CD4-positive, CD25-positive, alpha-beta regulatory T cell (primary cell): ENCODE measurements around the gene MAPT. TPM values are rescaled to one million over a fixed set of nuclear protein-coding genes. Genes with fewer than 3 reads are reported as not detected.
A peak's percentile ranks its signal among the peaks of the same experiment; 100 is the strongest.

ENCODE experiments used
- ATAC-seq, 2 donors: fragments of 150-1000 bp; cut with Tn5 transposase; one replicate each; pipeline ENCODE4 v1.10.0; 2021; ENCODE audit warnings: low read depth in 2 of 2, moderate number of reproducible peaks in 2 of 2, moderate library complexity in 1 of 2
- DNase-seq, 3 donors: peaks; one replicate each; pipeline versions ENCODE4 v3.0.0 to v3.0.0-alpha.2; 2012 to 2022; ENCODE audit warnings: mixed read lengths in 1 of 3
- H3K27ac ChIP-seq: one replicate; pipeline ENCODE4 v1.7.0; 2013; ENCODE audit warnings: mild to moderate bottlenecking, low read length; ENCODE audit not compliant: insufficient read depth, poor library complexity, severe bottlenecking
- H3K27me3 ChIP-seq: one replicate; pipeline ENCODE4 v1.7.0; 2013; ENCODE audit warnings: low read length; ENCODE audit not compliant: control insufficient read depth, insufficient read depth
- H3K36me3 ChIP-seq: one replicate; pipeline ENCODE4 v1.7.0; 2013; ENCODE audit warnings: mild to moderate bottlenecking, low read length, moderate library complexity; ENCODE audit not compliant: control insufficient read depth, insufficient read depth
- H3K4me1 ChIP-seq: 2 replicates; pipeline ENCODE4 v1.7.0; 2013; ENCODE audit warnings: mild to moderate bottlenecking, low read length; ENCODE audit not compliant: insufficient read depth, control insufficient read depth, poor library complexity, severe bottlenecking
- H3K4me3 ChIP-seq: one replicate; pipeline ENCODE4 v1.7.0; 2013; ENCODE audit warnings: low read depth, mild to moderate bottlenecking, low read length, moderate library complexity
- H3K9me3 ChIP-seq, 2 experiments: 1 replicate in 1 of 2; 2 replicates in 1 of 2; pipeline ENCODE4 v1.7.0; 2013; ENCODE audit warnings: low read length in 2 of 2, mild to moderate bottlenecking in 1 of 2, moderate library complexity in 1 of 2; ENCODE audit not compliant: control insufficient read depth in 2 of 2
- H3K27ac Mint-ChIP-seq, 3 donors: one replicate each; pipeline ENCODE4 v1.8.0; 2020 to 2022; ENCODE audit warnings: mild to moderate bottlenecking in 3 of 3, mixed read lengths in 3 of 3, moderate library complexity in 2 of 3
- H3K27me3 Mint-ChIP-seq: one replicate; pipeline ENCODE4 v1.8.0; 2022; ENCODE audit warnings: mild to moderate bottlenecking, mixed read lengths
- H3K36me3 Mint-ChIP-seq: one replicate; pipeline ENCODE4 v1.8.0; 2020; ENCODE audit warnings: mixed read lengths
- H3K4me1 Mint-ChIP-seq, 4 donors: one replicate each; pipeline ENCODE4 v1.8.0; 2020 to 2022; ENCODE audit warnings: mixed read lengths in 4 of 4, mild to moderate bottlenecking in 1 of 4
- H3K4me3 Mint-ChIP-seq, 4 donors: one replicate each; pipeline ENCODE4 v1.8.0; 2020 to 2022; ENCODE audit warnings: mild to moderate bottlenecking in 4 of 4, mixed read lengths in 4 of 4, moderate library complexity in 3 of 4
- H3K9me3 Mint-ChIP-seq, 7 donors: one replicate each; pipeline ENCODE4 v1.8.0; 2020 to 2022; ENCODE audit warnings: mixed read lengths in 7 of 7, mild to moderate bottlenecking in 3 of 7, moderate library complexity in 2 of 7
- polyA plus RNA-seq, 4 donors: library from polyadenylated mRNA; unstranded; fragments of 300-500 nt; fragmentation: Illumina TruSeq; gene quantifications; one replicate each; pipeline ENCODE4 v1.2.3, GENCODE V29; 2021
- total RNA-seq: library from RNA; stranded (reverse); gene quantifications from one replicate; pipeline ENCODE4 v1.2.3, GENCODE V29; 2022

The MAPT gene
- total and polyA plus RNA-seq, 5 donors from 2014 or later, result 0.05 to 0.69 (median 0.16) TPM; not detected in 2

DNA sequence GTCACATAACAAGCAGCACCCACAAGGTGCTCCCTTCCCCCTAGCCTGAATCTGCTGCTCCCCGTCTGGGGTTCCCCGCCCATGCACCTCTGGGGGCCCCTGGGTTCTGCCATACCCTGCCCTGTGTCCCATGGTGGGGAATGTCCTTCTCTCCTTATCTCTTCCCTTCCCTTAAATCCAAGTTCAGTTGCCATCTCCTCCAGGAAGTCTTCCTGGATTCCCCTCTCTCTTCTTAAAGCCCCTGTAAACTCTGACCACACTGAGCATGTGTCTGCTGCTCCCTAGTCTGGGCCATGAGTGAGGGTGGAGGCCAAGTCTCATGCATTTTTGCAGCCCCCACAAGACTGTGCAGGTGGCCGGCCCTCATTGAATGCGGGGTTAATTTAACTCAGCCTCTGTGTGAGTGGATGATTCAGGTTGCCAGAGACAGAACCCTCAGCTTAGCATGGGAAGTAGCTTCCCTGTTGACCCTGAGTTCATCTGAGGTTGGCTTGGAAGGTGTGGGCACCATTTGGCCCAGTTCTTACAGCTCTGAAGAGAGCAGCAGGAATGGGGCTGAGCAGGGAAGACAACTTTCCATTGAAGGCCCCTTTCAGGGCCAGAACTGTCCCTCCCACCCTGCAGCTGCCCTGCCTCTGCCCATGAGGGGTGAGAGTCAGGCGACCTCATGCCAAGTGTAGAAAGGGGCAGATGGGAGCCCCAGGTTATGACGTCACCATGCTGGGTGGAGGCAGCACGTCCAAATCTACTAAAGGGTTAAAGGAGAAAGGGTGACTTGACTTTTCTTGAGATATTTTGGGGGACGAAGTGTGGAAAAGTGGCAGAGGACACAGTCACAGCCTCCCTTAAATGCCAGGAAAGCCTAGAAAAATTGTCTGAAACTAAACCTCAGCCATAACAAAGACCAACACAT, 104.9 kb downstream of the MAPT start, which contains the start of gene STH:
STH (plus strand) TSS at position 264 of the 913 bp plus-strand sequence; CDS start at position 294, 30 bp downstream.
- Mint-ChIP-seq H3K27ac (peak within 1 kb of the TSS in 1 of 3 donors; percentile 60), H3K4me3 (peak within 1 kb of the TSS in 1 of 4 donors; percentile 89), H3K27me3 (peaks cover 6% of the 10 kb centered on the region), H3K9me3 (no peaks in the 10 kb centered on the region), H3K4me1 (peaks cover 0 to 5% (median 0%) of the 10 kb centered on the region in 4 donors), H3K36me3 (no peaks in the 10 kb centered on the region)
- Histone ChIP-seq H3K36me3 (no peaks in the 10 kb centered on the region), H3K4me1 (no peaks in the 10 kb centered on the region), H3K4me3 (no peak within 1 kb of the TSS), H3K27me3 (no peaks in the 10 kb centered on the region), H3K9me3 (no peaks in the 10 kb centered on the region), H3K27ac (no peak within 1 kb of the TSS)
- DNase-seq, result no peak
- ATAC-seq, result no peak

DNA sequence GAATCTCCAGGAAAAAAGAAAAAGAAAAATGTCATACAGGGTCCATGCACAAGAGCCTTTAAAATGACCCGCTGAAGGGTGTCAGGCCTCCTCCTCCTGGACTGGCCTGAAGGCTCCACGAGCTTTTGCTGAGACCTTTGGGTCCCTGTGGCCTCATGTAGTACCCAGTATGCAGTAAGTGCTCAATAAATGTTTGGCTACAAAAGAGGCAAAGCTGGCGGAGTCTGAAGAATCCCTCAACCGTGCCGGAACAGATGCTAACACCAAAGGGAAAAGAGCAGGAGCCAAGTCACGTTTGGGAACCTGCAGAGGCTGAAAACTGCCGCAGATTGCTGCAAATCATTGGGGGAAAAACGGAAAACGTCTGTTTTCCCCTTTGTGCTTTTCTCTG, 105.5 kb downstream of the MAPT start:
- H3K27ac Mint-ChIP-seq, result peak overlapping the region in 1 of 3 donors; percentile 60
- Histone ChIP-seq H3K27ac (no peak overlapping the region), H3K4me3 (no peak overlapping the region), H3K36me3 (no peaks in the 10 kb centered on the region), H3K27me3 (no peaks in the 10 kb centered on the region), H3K9me3 (no peaks in the 10 kb centered on the region), H3K4me1 (no peaks in the 10 kb centered on the region)
- H3K9me3 Mint-ChIP-seq, result no peaks in the 10 kb centered on the region
- H3K4me3 Mint-ChIP-seq, result peak overlapping the region in 1 of 4 donors; percentile 89
- no peaks in the 10 kb centered on the region for H3K36me3 Mint-ChIP-seq
- peaks cover 0 to 5% (median 0%) of the 10 kb centered on the region in 4 donors for H3K4me1 Mint-ChIP-seq
- H3K27me3 Mint-ChIP-seq, result peaks cover 6% of the 10 kb centered on the region
- ATAC-seq (no peak), DNase-seq (no peak)

DNA sequence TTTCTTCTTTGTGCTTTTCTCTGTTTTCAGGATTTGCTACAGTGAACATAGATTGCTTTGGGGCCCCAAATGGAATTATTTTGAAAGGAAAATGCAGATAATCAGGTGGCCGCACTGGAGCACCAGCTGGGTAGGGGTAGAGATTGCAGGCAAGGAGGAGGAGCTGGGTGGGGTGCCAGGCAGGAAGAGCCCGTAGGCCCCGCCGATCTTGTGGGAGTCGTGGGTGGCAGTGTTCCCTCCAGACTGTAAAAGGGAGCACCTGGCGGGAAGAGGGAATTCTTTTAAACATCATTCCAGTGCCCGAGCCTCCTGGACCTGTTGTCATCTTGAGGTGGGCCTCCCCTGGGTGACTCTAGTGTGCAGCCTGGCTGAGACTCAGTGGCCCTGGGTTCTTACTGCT, 105.9 kb downstream of the MAPT start:
- Mint-ChIP-seq H3K4me3 (no peak overlapping the region), H3K4me1 (peaks cover 0 to 5% (median 0%) of the 10 kb centered on the region in 4 donors), H3K9me3 (no peaks in the 10 kb centered on the region), H3K27me3 (peaks cover 6% of the 10 kb centered on the region), H3K36me3 (no peaks in the 10 kb centered on the region), H3K27ac (no peak overlapping the region)
- no peaks in the 10 kb centered on the region for H3K27me3 ChIP-seq
- no peaks in the 10 kb centered on the region for H3K4me1 ChIP-seq
- no peak for ATAC-seq
- H3K27ac ChIP-seq, result no peak overlapping the region
- DNase-seq, result no peak
- no peaks in the 10 kb centered on the region for H3K36me3 ChIP-seq
- H3K4me3 ChIP-seq, result no peak overlapping the region
- H3K9me3 ChIP-seq, result no peaks in the 10 kb centered on the region

DNA sequence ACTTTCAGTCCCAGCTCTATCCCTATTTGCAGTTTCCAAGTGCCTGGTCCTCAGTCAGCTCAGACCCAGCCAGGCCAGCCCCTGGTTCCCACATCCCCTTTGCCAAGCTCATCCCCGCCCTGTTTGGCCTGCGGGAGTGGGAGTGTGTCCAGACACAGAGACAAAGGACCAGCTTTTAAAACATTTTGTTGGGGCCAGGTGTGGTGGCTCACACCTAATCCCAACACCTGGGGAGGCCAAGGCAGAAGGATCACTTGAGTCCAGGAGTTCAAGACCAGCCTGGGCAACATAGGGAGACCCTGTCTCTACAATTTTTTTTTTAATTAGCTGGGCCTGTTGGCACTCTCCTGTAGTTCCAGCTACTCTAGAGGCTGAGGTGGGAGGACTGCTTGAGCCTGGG, 106.4 kb downstream of the MAPT start:
- H3K9me3 Mint-ChIP-seq, result no peaks in the 10 kb centered on the region
- no peak for ATAC-seq
- Histone ChIP-seq H3K27ac (no peak overlapping the region), H3K4me1 (no peaks in the 10 kb centered on the region), H3K4me3 (no peak overlapping the region), H3K9me3 (no peaks in the 10 kb centered on the region), H3K36me3 (no peaks in the 10 kb centered on the region), H3K27me3 (no peaks in the 10 kb centered on the region)
- no peak overlapping the region for H3K27ac Mint-ChIP-seq
- peaks cover 0 to 5% (median 0%) of the 10 kb centered on the region in 4 donors for H3K4me1 Mint-ChIP-seq
- no peak for DNase-seq
- no peak overlapping the region for H3K4me3 Mint-ChIP-seq
- no peaks in the 10 kb centered on the region for H3K36me3 Mint-ChIP-seq
- peaks cover 6% of the 10 kb centered on the region for H3K27me3 Mint-ChIP-seq

DNA sequence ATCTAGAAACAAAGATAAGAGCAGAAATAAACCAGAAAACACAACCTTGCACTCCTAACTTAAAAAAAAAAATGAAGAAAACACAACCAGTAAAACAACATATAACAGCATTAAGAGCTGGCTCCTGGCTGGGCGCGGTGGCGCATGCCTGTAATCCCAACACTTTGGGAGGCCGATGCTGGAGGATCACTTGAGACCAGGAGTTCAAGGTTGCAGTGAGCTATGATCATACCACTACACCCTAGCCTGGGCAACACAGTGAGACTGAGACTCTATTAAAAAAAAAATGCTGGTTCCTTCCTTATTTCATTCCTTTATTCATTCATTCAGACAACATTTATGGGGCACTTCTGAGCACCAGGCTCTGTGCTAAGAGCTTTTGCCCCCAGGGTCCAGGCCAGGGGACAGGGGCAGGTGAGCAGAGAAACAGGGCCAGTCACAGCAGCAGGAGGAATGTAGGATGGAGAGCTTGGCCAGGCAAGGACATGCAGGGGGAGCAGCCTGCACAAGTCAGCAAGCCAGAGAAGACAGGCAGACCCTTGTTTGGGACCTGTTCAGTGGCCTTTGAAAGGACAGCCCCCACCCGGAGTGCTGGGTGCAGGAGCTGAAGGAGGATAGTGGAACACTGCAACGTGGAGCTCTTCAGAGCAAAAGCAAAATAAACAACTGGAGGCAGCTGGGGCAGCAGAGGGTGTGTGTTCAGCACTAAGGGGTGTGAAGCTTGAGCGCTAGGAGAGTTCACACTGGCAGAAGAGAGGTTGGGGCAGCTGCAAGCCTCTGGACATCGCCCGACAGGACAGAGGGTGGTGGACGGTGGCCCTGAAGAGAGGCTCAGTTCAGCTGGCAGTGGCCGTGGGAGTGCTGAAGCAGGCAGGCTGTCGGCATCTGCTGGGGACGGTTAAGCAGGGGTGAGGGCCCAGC, 107.3 kb downstream of the MAPT start:
- Mint-ChIP-seq H3K4me1 (peaks cover 0 to 5% (median 0%) of the 10 kb centered on the region in 4 donors), H3K9me3 (no peaks in the 10 kb centered on the region), H3K27ac (peak overlapping the region in 1 of 3 donors; percentile 74), H3K36me3 (no peaks in the 10 kb centered on the region), H3K27me3 (peaks cover 10% of the 10 kb centered on the region), H3K4me3 (no peak overlapping the region)
- no peak overlapping the region for H3K27ac ChIP-seq
- H3K27me3 ChIP-seq, result no peaks in the 10 kb centered on the region
- no peaks in the 10 kb centered on the region for H3K9me3 ChIP-seq
- DNase-seq (no peak), ATAC-seq (no peak)
- no peaks in the 10 kb centered on the region for H3K4me1 ChIP-seq
- H3K36me3 ChIP-seq, result no peaks in the 10 kb centered on the region
- H3K4me3 ChIP-seq, result no peak overlapping the region

DNA sequence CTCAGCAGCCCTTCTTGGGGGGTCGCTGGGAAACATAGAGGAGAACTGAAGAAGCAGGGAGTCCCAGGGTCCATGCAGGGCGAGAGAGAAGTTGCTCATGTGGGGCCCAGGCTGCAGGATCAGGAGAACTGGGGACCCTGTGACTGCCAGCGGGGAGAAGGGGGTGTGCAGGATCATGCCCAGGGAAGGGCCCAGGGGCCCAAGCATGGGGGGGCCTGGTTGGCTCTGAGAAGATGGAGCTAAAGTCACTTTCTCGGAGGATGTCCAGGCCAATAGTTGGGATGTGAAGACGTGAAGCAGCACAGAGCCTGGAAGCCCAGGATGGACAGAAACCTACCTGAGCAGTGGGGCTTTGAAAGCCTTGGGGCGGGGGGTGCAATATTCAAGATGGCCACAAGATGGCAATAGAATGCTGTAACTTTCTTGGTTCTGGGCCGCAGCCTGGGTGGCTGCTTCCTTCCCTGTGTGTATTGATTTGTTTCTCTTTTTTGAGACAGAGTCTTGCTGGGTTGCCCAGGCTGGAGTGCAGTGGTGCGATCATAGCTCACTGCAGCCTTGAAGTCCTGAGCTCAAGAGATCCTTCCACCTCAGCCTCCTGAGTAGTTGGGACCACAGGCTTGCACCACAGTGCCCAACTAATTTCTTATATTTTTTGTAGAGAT, 108.1 kb downstream of the MAPT start:
- H3K36me3 ChIP-seq, result no peaks in the 10 kb centered on the region
- Mint-ChIP-seq H3K27ac (no peak overlapping the region), H3K9me3 (no peaks in the 10 kb centered on the region), H3K27me3 (peaks cover 10% of the 10 kb centered on the region), H3K36me3 (no peaks in the 10 kb centered on the region), H3K4me3 (no peak overlapping the region), H3K4me1 (peaks cover 0 to 5% (median 0%) of the 10 kb centered on the region in 4 donors)
- H3K27me3 ChIP-seq, result no peaks in the 10 kb centered on the region
- no peaks in the 10 kb centered on the region for H3K4me1 ChIP-seq
- ATAC-seq (peak; percentile 90 to 92), DNase-seq (peak; percentile 54 to 80 (median 74))
- no peak overlapping the region for H3K4me3 ChIP-seq
- no peak overlapping the region for H3K27ac ChIP-seq
- no peaks in the 10 kb centered on the region for H3K9me3 ChIP-seq

DNA sequence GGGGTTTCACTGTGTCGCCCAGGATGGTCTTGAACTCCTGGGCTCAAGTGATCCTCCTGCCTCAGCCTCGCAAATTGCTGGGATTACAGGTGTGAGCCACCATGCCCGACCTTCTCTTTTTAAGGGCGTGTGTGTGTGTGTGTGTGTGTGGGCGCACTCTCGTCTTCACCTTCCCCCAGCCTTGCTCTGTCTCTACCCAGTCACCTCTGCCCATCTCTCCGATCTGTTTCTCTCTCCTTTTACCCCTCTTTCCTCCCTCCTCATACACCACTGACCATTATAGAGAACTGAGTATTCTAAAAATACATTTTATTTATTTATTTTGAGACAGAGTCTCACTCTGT, 108.6 kb downstream of the MAPT start:
- H3K27me3 Mint-ChIP-seq, result peaks cover 10% of the 10 kb centered on the region
- H3K36me3 Mint-ChIP-seq, result no peaks in the 10 kb centered on the region
- Histone ChIP-seq H3K27ac (no peak overlapping the region), H3K36me3 (no peaks in the 10 kb centered on the region), H3K4me3 (no peak overlapping the region), H3K9me3 (no peaks in the 10 kb centered on the region), H3K27me3 (no peaks in the 10 kb centered on the region), H3K4me1 (no peaks in the 10 kb centered on the region)
- H3K4me1 Mint-ChIP-seq, result peaks cover 0 to 5% (median 0%) of the 10 kb centered on the region in 4 donors
- H3K27ac Mint-ChIP-seq, result no peak overlapping the region
- ATAC-seq (no peak), DNase-seq (no peak)
- H3K4me3 Mint-ChIP-seq, result no peak overlapping the region
- no peaks in the 10 kb centered on the region for H3K9me3 Mint-ChIP-seq
